T-helper 1 cell (primary cell): ENCODE data around the gene IFRD1.

Source experiments
- DNase-seq, 5 donors: peaks; one replicate each; pipeline ENCODE4 v3.0.0-alpha.2; 2012 to 2020

IFRD1 gene

DNA sequence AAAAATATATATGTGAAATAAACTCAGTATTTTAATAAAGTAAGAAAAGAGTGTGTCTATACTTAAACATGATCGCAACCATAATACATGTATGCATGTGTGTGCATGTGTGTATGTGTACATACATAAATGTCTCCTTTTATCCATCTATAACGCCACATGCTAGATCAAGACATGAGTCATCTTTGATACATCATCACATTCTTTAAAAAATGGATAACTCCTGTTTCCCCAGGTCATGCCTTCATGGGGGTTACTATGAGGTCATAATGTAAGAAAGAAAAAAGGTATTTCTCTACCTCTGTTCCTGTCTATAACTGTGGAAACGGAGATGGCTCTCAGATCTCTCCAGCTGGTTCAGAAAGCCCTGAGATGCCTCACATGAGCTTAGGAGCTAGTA, 71.7 kb downstream of the IFRD1 start:
- no peak for DNase-seq

DNA sequence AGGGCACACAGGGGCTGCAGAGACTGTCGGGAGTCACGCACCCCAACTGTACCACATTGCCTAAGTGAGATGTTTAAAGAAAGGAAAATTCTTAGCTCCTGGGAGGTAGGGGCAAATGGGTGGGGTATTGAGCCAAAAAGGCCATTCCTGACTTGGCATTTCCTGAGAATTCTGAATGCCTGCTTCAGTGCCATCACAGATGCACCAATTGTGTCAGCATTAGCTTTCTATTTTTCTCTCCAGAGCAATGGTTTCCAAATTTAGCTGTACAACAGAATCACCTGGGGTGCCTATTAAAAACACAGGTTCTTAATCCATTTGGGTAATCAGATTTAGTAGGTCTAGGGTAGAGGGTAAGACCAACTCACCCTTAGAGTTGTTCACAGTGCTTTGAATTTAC, 73.6 kb downstream of the IFRD1 start:
- no peak for DNase-seq
